WTC11 (cell line): ENCODE data around the gene NXN. TPM values are rescaled to one million over a fixed set of nuclear protein-coding genes. Genes with fewer than 3 reads are reported as not detected.

Experiments
- CREM ChIP-seq: sonication (generic); formaldehyde crosslinking; IDR thresholded peaks from 2 replicates; pipeline ENCODE4 v1.8.1; 2022; ENCODE audit warnings: mild to moderate bottlenecking, missing genetic modification reagents, moderate library complexity
- MXD4 ChIP-seq: fragments of 250-450 bp; sonication (Bioruptor Pico); IDR thresholded peaks from 2 replicates; pipeline ENCODE4 v1.8.0; 2021; ENCODE audit warnings: mild to moderate bottlenecking, moderate library complexity, borderline replicate concordance
- NFATC4 ChIP-seq: fragments of 250-450 bp; sonication (Bioruptor Pico); IDR thresholded peaks from 2 replicates; pipeline ENCODE4 v1.9.0; 2021; ENCODE audit warnings: mild to moderate bottlenecking
- NR3C1 ChIP-seq: sonication (generic); formaldehyde crosslinking; conservative IDR thresholded peaks from 2 replicates; pipeline ENCODE4 v1.8.1; 2023; ENCODE audit warnings: low read depth, mild to moderate bottlenecking, missing genetic modification reagents
- OVOL2 ChIP-seq: fragments of 250-450 bp; sonication (Bioruptor Pico); IDR thresholded peaks from 2 replicates; pipeline ENCODE4 v1.9.0; 2021; ENCODE audit warnings: mild to moderate bottlenecking, borderline replicate concordance
- SMAD3 ChIP-seq: sonication (generic); formaldehyde crosslinking; IDR thresholded peaks from 2 replicates; pipeline ENCODE4 v1.8.0; 2022; ENCODE audit warnings: missing genetic modification reagents, mild to moderate bottlenecking, borderline replicate concordance
- SMAD4 ChIP-seq: sonication (generic); formaldehyde crosslinking; IDR thresholded peaks from 2 replicates; pipeline ENCODE4 v1.8.0; 2022; ENCODE audit warnings: mild to moderate bottlenecking, missing genetic modification reagents
- SOX15 ChIP-seq: fragments of 250-450 bp; sonication (Bioruptor Pico); IDR thresholded peaks from 2 replicates; pipeline ENCODE4 v1.9.0; 2021; ENCODE audit warnings: mild to moderate bottlenecking
- ZNF121 ChIP-seq: sonication (generic); formaldehyde crosslinking; IDR thresholded peaks from 2 replicates; pipeline ENCODE4 v1.8.0; 2023; ENCODE audit warnings: missing genetic modification reagents
- ZNF423 ChIP-seq: fragments of 250-450 bp; sonication (Bioruptor Pico); IDR thresholded peaks from 2 replicates; pipeline ENCODE4 v2.1.2; 2022; ENCODE audit warnings: mild to moderate bottlenecking, moderate library complexity
- total RNA-seq: library from RNA; stranded (reverse); gene quantifications from 3 replicates; pipeline ENCODE4 v1.2.3, GENCODE V29; 2021
- TF ChIP-seq, protein P1 (sequence below): fragments of 250-450 bp; sonication (Bioruptor Pico); IDR thresholded peaks from 2 replicates; pipeline ENCODE4 v1.9.0; 2021; ENCODE audit warnings: mild to moderate bottlenecking
- TF ChIP-seq, protein P2 (sequence below): sonication (generic); formaldehyde crosslinking; IDR thresholded peaks from 2 replicates; pipeline ENCODE4 v1.8.1; 2023; ENCODE audit warnings: mild to moderate bottlenecking, moderate library complexity, missing genetic modification reagents
- TF ChIP-seq, protein P3 (sequence below): sonication (generic); formaldehyde crosslinking; conservative IDR thresholded peaks from 2 replicates; pipeline ENCODE4 v1.8.1; 2023; ENCODE audit warnings: mild to moderate bottlenecking, low read depth, missing genetic modification reagents, moderate library complexity
- TF ChIP-seq, protein P4 (sequence below): sonication (generic); formaldehyde crosslinking; IDR thresholded peaks from 2 replicates; pipeline ENCODE4 v1.8.0; 2023; ENCODE audit warnings: missing genetic modification reagents, mild to moderate bottlenecking, borderline replicate concordance
- TF ChIP-seq, protein P5 (sequence below): sonication (generic); formaldehyde crosslinking; conservative IDR thresholded peaks from 2 replicates; pipeline ENCODE4 v1.8.1; 2022; ENCODE audit warnings: mild to moderate bottlenecking, missing genetic modification reagents
- TF ChIP-seq, protein P6 (sequence below): sonication (generic); formaldehyde crosslinking; IDR thresholded peaks from 2 replicates; pipeline ENCODE4 v1.8.1; 2023; ENCODE audit warnings: mild to moderate bottlenecking, missing genetic modification reagents, borderline replicate concordance
- TF ChIP-seq, protein P7 (sequence below): sonication (generic); formaldehyde crosslinking; IDR thresholded peaks from 2 replicates; pipeline ENCODE4 v1.8.1; 2022; ENCODE audit warnings: mild to moderate bottlenecking, moderate library complexity, missing genetic modification reagents
- TF ChIP-seq, protein P8 (sequence below): fragments of 200-600 bp; IDR thresholded peaks from 2 replicates; pipeline ENCODE4 v1.8.0; 2022; ENCODE audit warnings: antibody characterized with exemption
- TF ChIP-seq, protein P9 (sequence below): sonication (generic); formaldehyde crosslinking; IDR thresholded peaks from 2 replicates; pipeline ENCODE4 v1.8.0; 2022; ENCODE audit warnings: mild to moderate bottlenecking, missing genetic modification reagents

NXN gene
- total RNA-seq, 1 experiment from 2014 or later: 96.8 TPM

DNA sequence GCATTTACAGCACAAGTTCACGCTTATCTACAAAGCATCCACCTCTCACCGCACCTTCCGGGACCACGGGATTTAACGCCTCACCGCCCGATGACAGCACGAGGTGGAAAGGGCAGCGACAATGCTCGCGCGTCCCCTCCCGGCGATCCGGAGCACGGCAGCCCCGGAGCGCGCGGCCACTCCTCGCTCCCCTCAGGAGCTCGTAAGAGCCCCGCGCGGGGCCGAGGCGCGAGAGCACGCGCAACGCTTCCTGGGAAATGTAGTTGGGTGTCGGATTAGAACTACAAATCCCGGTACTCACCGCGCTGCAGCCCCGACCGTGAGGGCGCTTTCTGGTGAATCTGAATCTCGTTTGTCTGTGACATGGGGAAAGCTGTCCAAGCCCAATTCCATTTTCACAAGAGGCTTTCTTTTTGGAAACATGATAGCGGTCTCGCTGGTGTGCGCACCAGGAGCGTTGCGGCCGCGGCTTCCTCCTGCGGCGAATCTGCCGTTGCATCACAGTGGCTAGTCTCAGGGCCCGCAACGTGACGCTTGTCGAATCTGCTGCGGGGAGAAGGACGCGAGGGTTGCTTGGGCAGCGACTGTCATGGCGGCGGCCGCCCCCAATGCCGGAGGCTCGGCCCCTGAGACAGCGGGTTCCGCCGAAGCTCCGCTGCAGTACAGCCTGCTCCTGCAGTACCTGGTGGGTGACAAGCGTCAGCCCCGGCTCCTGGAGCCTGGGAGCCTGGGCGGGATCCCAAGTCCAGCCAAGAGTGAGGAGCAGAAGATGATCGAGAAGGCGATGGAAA lies 17.2 kb upstream of the NXN start, which contains the start of gene TIMM22 (continued):
- no peak for TF ChIP-seq OVOL2 (CRISPR knock-in tag)
- TF ChIP-seq, protein P1, sequence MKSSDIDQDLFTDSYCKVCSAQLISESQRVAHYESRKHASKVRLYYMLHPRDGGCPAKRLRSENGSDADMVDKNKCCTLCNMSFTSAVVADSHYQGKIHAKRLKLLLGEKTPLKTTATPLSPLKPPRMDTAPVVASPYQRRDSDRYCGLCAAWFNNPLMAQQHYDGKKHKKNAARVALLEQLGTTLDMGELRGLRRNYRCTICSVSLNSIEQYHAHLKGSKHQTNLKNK (CRISPR knock-in tag): no peak
- TF ChIP-seq SMAD4 (CRISPR knock-in tag): no peak
- TF ChIP-seq, protein P2, sequence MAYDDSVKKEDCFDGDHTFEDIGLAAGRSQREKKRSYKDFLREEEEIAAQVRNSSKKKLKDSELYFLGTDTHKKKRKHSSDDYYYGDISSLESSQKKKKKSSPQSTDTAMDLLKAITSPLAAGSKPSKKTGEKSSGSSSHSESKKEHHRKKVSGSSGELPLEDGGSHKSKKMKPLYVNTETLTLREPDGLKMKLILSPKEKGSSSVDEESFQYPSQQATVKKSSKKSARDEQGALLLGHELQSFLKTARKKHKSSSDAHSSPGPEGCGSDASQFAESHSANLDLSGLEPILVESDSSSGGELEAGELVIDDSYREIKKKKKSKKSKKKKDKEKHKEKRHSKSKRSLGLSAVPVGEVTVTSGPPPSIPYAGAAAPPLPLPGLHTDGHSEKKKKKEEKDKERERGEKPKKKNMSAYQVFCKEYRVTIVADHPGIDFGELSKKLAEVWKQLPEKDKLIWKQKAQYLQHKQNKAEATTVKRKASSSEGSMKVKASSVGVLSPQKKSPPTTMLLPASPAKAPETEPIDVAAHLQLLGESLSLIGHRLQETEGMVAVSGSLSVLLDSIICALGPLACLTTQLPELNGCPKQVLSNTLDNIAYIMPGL (CRISPR knock-in tag): peak; percentile 83
- TF ChIP-seq, protein P3, sequence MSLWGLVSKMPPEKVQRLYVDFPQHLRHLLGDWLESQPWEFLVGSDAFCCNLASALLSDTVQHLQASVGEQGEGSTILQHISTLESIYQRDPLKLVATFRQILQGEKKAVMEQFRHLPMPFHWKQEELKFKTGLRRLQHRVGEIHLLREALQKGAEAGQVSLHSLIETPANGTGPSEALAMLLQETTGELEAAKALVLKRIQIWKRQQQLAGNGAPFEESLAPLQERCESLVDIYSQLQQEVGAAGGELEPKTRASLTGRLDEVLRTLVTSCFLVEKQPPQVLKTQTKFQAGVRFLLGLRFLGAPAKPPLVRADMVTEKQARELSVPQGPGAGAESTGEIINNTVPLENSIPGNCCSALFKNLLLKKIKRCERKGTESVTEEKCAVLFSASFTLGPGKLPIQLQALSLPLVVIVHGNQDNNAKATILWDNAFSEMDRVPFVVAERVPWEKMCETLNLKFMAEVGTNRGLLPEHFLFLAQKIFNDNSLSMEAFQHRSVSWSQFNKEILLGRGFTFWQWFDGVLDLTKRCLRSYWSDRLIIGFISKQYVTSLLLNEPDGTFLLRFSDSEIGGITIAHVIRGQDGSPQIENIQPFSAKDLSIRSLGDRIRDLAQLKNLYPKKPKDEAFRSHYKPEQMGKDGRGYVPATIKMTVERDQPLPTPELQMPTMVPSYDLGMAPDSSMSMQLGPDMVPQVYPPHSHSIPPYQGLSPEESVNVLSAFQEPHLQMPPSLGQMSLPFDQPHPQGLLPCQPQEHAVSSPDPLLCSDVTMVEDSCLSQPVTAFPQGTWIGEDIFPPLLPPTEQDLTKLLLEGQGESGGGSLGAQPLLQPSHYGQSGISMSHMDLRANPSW (CRISPR knock-in tag): 0 out of 2 replicates have a peak, but pooled peaks have one; percentile 34
- TF ChIP-seq ZNF121 (CRISPR knock-in tag): no peak
- TF ChIP-seq, protein P4, sequence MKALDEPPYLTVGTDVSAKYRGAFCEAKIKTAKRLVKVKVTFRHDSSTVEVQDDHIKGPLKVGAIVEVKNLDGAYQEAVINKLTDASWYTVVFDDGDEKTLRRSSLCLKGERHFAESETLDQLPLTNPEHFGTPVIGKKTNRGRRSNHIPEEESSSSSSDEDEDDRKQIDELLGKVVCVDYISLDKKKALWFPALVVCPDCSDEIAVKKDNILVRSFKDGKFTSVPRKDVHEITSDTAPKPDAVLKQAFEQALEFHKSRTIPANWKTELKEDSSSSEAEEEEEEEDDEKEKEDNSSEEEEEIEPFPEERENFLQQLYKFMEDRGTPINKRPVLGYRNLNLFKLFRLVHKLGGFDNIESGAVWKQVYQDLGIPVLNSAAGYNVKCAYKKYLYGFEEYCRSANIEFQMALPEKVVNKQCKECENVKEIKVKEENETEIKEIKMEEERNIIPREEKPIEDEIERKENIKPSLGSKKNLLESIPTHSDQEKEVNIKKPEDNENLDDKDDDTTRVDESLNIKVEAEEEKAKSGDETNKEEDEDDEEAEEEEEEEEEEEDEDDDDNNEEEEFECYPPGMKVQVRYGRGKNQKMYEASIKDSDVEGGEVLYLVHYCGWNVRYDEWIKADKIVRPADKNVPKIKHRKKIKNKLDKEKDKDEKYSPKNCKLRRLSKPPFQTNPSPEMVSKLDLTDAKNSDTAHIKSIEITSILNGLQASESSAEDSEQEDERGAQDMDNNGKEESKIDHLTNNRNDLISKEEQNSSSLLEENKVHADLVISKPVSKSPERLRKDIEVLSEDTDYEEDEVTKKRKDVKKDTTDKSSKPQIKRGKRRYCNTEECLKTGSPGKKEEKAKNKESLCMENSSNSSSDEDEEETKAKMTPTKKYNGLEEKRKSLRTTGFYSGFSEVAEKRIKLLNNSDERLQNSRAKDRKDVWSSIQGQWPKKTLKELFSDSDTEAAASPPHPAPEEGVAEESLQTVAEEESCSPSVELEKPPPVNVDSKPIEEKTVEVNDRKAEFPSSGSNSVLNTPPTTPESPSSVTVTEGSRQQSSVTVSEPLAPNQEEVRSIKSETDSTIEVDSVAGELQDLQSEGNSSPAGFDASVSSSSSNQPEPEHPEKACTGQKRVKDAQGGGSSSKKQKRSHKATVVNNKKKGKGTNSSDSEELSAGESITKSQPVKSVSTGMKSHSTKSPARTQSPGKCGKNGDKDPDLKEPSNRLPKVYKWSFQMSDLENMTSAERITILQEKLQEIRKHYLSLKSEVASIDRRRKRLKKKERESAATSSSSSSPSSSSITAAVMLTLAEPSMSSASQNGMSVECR (CRISPR knock-in tag): peak; percentile 26; the same call in 1 of the 2 replicates
- TF ChIP-seq, protein P5, sequence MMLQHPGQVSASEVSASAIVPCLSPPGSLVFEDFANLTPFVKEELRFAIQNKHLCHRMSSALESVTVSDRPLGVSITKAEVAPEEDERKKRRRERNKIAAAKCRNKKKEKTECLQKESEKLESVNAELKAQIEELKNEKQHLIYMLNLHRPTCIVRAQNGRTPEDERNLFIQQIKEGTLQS (CRISPR knock-in tag): 0 out of 2 replicates have a peak, but pooled peaks have one; percentile 16
- TF ChIP-seq CREM: peak; percentile 56
- no peak for TF ChIP-seq SOX15 (CRISPR knock-in tag)
- TF ChIP-seq, protein P6, sequence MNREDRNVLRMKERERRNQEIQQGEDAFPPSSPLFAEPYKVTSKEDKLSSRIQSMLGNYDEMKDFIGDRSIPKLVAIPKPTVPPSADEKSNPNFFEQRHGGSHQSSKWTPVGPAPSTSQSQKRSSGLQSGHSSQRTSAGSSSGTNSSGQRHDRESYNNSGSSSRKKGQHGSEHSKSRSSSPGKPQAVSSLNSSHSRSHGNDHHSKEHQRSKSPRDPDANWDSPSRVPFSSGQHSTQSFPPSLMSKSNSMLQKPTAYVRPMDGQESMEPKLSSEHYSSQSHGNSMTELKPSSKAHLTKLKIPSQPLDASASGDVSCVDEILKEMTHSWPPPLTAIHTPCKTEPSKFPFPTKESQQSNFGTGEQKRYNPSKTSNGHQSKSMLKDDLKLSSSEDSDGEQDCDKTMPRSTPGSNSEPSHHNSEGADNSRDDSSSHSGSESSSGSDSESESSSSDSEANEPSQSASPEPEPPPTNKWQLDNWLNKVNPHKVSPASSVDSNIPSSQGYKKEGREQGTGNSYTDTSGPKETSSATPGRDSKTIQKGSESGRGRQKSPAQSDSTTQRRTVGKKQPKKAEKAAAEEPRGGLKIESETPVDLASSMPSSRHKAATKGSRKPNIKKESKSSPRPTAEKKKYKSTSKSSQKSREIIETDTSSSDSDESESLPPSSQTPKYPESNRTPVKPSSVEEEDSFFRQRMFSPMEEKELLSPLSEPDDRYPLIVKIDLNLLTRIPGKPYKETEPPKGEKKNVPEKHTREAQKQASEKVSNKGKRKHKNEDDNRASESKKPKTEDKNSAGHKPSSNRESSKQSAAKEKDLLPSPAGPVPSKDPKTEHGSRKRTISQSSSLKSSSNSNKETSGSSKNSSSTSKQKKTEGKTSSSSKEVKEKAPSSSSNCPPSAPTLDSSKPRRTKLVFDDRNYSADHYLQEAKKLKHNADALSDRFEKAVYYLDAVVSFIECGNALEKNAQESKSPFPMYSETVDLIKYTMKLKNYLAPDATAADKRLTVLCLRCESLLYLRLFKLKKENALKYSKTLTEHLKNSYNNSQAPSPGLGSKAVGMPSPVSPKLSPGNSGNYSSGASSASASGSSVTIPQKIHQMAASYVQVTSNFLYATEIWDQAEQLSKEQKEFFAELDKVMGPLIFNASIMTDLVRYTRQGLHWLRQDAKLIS (CRISPR knock-in tag): 0 out of 2 replicates have a peak, but pooled peaks have one; percentile 58
- TF ChIP-seq, protein P7, sequence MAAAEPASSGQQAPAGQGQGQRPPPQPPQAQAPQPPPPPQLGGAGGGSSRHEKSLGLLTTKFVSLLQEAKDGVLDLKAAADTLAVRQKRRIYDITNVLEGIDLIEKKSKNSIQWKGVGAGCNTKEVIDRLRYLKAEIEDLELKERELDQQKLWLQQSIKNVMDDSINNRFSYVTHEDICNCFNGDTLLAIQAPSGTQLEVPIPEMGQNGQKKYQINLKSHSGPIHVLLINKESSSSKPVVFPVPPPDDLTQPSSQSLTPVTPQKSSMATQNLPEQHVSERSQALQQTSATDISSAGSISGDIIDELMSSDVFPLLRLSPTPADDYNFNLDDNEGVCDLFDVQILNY (CRISPR knock-in tag): peak; percentile 92
- TF ChIP-seq NR3C1 (CRISPR knock-in tag): no peak
- TF ChIP-seq, protein P8, sequence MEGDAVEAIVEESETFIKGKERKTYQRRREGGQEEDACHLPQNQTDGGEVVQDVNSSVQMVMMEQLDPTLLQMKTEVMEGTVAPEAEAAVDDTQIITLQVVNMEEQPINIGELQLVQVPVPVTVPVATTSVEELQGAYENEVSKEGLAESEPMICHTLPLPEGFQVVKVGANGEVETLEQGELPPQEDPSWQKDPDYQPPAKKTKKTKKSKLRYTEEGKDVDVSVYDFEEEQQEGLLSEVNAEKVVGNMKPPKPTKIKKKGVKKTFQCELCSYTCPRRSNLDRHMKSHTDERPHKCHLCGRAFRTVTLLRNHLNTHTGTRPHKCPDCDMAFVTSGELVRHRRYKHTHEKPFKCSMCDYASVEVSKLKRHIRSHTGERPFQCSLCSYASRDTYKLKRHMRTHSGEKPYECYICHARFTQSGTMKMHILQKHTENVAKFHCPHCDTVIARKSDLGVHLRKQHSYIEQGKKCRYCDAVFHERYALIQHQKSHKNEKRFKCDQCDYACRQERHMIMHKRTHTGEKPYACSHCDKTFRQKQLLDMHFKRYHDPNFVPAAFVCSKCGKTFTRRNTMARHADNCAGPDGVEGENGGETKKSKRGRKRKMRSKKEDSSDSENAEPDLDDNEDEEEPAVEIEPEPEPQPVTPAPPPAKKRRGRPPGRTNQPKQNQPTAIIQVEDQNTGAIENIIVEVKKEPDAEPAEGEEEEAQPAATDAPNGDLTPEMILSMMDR: peak; percentile 79
- no peak for TF ChIP-seq MXD4 (CRISPR knock-in tag)
- no peak for TF ChIP-seq ZNF423 (CRISPR knock-in tag)
- TF ChIP-seq, protein P9, sequence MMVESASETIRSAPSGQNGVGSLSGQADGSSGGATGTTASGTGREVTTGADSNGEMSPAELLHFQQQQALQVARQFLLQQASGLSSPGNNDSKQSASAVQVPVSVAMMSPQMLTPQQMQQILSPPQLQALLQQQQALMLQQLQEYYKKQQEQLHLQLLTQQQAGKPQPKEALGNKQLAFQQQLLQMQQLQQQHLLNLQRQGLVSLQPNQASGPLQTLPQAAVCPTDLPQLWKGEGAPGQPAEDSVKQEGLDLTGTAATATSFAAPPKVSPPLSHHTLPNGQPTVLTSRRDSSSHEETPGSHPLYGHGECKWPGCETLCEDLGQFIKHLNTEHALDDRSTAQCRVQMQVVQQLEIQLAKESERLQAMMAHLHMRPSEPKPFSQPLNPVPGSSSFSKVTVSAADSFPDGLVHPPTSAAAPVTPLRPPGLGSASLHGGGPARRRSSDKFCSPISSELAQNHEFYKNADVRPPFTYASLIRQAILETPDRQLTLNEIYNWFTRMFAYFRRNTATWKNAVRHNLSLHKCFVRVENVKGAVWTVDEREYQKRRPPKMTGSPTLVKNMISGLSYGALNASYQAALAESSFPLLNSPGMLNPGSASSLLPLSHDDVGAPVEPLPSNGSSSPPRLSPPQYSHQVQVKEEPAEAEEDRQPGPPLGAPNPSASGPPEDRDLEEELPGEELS: peak; percentile 79
- TF ChIP-seq NFATC4 (CRISPR knock-in tag): no peak
- peak; percentile 84; the same call in 1 of the 2 replicates for TF ChIP-seq SMAD3 (CRISPR knock-in tag)
